Right hindlimb (tissue), 1 donor: ENCODE measurements around the gene BIRC7.

ENCODE experiments used
- DNase-seq: peaks from one replicate; pipeline ENCODE4 v3.0.0-alpha.2; 2018

Gene BIRC7

DNA sequence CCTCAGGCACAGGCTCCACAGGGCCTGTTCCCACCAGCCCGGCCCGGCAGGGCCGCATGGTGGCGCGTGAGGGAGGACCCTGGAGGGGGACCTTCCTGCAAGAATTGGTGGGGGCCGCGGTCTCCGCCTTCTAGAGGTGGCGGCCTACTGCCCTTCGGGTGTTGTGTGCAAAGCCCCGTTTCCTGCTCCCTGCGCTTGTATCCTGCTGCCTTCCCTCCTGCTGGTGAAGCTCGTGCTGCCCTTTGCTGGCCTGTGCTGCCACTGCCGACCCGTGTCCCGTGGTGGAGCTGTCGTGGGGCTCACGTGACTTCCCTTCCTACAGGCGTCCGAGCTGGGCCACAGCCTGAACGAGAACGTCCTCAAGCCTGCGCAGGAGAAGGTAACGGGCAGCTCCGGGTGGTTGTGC lies 48.8 kb downstream of the BIRC7 start:
- DNase-seq: no peak

DNA sequence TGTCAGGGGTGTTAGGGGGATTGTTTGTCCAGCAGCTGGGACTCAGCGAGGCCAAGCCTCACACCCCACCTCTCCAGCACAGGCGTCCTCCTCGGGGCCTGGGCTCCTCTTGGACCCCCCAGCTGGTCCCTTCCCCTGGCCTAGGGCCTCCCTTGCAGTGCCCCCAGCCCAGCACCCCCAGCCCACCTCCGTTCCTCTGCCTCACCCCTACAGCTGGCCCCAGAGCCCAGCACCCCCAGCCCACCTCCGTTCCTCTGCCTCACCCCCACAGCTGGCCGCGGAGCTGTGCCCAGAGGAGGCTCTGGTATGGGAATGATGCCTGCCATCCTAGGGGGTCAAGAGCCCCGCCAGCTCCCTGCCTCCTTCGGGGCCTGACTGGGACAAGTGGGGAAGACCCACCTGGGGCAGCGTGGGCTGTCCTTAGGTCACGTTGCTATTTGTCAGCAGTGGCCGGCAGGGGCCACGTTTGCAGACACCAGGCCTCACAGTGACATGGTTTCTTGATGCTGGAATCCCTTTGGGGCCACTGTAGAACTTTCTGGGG lies 49.3 kb downstream of the BIRC7 start:
- no peak for DNase-seq

DNA sequence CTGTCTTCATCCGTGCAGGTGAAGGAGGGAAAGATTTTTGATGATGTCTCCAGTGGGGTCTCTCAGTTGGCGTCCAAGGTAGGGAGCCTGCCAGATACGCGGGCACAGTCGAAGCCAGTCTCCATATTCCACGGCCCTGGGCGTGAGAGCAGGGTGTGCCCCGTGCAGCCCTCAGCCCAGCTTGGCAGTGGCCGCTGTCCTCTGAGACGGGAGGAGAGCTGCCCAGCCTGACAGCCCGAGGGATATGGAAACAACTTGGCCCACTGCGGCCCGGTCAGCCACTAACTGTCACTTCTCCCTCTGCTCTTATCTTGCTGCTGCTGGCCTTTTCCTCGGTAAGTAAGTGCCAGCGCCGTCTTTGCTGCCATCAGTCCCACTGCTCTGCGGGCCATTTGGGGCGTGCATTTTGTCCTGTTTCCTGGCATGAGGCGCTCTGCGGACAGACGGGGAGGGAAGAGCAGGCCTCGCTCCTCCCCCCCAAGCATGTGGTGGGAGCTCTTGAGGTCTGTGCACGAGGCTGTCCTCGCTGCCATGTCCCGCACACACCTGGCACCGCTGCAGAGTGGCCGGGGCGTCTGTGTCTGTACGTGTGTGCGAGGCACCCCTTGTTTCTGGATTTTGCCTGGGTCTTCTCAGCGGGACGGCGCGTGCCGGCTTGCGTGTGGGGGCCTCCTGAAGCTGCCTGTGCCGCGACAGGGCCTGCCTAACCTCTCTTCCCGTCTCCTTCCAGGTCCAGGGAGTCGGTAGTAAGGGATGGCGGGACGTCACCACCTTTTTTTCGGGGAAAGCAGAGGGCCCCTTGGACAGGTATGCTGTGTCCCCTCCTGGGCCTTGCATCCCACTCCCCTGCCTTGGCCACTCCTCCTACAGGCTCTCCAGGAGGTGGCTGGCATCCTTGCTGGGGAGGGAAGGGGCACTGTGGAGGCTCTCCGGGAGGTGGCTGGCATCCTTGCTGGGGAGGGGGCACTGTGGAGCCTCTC lies 50.2 kb downstream of the BIRC7 start:
- DNase-seq: no peak

DNA sequence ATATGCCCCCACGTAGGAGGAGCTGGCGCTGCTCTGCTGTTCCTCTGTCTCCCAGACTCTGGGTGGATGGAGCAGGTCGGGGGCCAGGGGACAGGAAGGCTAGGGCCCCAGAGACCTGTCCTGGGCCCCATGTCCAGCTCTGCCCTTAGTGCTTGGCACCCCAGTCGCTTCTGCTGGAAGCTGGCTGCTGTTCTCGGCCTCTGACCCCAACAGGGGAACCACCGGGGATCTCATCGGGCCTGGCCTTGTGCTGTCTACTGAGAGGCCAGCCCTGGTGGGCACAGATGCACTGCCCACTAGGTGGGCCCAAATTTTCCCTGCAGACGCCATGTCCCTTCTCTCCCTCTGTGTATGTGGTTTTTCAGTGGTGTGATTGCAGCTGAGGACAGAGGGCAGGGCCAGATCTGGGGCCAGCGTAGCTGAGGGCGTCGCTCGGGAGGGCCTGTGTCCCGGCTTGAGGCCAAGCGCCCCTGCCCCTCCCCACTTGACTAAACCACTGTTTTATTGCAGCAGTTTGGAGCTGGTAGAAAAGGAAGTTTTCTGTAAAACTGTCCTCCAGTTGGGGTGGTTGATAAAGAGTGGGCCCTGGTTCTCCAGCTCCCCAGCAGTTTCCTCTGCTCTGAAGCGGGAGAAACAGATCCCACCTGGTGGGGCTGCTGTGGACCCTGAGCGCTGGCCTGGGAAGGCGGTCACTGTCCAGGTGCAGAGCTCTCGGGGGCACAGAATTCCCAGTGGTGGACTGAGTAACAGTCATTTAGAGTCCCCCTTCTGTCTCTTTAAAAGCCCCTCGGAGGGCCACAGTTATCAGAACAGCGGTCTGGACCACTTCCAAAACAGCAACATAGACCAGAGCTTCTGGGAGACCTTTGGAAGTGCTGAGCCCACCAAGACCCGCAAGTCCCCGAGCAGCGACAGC lies 51.3 kb downstream of the BIRC7 start:
- DNase-seq: no peak

DNA sequence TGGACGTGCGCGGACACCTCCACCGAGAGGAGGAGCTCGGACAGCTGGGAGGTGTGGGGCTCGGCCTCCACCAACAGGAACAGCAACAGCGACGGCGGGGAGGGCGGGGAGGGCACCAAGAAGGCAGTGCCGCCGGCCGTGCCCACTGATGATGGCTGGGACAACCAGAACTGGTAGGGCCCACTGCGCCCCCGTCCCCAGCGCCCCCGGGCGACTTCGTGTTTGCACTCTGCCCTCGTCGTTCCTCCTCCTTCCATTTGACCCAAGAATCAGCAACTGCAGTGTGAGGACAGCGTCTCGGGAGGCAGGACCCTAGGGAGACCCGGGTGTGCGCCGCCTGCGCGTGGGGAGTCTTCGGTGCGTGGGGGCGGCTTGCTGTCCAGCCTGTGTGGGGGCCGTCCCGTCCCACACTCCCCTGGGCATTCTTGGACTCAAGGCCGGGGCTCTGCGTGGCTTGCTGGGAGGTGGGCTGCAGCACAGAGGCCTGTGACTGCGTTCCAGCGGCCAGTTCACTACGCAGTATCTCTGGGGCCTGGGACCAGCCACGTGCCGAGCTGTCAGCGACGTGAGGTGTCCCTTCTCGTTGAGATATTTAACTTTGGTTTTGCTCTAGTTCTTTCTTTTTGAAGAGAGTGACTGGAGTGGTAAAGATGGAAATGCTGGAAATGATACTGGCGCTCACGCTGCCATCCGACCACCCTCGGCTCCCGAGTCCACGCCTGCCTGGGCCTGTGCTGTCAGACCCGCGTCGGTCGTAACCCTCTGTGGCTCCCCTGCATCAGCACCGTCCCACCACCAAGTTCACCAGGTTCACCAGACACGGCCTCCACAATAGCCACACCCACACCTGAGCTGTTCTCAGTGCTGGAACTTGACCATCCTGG lies 52.2 kb downstream of the BIRC7 start:
- no peak for DNase-seq

DNA sequence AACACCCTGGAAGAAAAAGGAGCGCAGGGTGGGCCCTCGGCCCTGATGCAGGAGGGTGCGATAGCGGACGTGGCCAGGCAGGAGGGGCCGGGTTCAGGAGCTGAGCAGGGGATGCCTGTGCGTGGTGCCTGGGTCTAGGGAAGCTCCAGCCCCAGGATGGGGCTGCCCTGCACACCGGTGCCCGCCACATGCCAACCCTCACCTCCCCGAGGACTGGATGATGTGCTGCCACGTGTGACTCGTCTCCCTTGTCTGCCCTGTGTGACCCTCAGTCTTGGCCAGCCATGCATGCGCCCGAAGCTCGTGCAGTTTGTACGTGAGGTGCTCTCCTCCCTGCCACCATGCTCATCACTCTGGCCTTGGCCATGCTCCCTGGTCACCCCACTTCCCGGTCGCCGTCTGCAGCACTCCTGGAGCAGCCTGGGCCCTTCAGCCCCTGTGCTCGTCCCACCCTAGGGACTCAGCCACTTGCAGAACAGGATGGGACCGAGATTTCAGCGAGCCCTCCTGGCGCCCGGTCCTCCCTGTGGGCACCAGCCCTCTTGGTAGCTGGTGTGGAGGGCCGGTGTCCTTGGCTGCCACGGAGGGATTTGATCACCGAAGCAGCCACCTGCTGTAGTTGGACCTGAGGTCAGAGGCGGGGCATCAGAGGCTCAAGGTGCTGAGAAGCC lies 53.0 kb downstream of the BIRC7 start:
- DNase-seq: no peak

DNA sequence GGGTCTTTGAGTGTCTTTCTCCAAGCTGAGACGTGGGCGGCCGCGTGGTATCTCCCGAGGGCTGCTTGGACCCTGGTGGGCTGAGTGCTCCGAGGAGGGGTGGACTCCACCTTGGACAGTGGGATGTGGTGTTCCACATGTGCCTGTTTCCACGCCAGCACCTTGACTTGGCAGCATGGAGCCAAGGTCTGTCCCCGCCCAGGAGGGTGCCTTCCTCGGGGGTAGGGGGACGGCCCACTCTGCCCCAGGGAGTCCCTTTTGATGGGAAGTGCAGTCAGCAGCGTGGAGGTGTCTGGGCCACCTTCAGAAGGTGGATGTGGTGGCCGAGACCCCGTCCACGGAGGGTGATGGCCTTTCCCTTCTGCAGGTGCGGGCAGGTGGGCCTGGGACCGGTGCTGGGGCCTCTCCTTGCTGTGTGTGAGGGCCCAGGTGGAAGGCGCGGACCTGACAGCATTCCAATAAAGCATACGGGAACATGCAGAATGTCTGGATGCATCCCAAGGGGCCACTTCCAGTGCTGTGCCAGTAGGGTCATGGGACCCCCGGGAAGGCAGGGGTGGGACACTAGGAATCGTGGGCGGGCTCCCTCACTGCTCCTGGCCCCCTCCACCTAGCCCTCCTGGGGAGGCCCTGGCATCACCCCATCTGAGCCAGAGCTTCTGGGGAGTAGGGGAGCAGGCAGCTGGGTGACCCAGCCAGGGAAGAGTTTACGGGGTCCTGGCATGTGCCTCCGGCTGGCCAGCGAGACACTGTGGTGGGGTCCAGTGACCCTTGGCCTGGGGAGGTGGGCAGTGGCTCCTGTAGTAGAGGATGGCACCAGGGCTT lies 53.8 kb downstream of the BIRC7 start:
- no peak for DNase-seq
